H1 (cell line): ENCODE measurements around the gene TSPAN16. TPM values are rescaled to one million over a fixed set of nuclear protein-coding genes. Genes with fewer than 3 reads are reported as not detected.
"Not testable (repeated sequence)": the region's sequence is repeated elsewhere in the genome, so short reads cannot be mapped to it uniquely, and the experiment has no call there.

Source experiments
- CTCF ChIA-PET: fragments of 300-600 bp; sonication (Branson Sonifier 250); formaldehyde crosslinking; loops from one replicate; lab custom pipeline; 2021; ENCODE audit not compliant: partially characterized antibody; lab: Charles Lee
- POLR2A ChIA-PET: fragments of 300-600 bp; sonication (Branson Sonifier 250); formaldehyde crosslinking; loops from one replicate; lab custom pipeline; 2021; ENCODE audit warnings: inconsistent platforms; ENCODE audit not compliant: partially characterized antibody; lab: Charles Lee
- DNase-seq, 2 experiments: peaks; one replicate each; pipeline versions ENCODE4 v3.0.0 to v3.0.0-alpha.2; 2010 to 2022; ENCODE audit warnings: low spot score in 2 of 2, low read depth in 1 of 2, mixed read lengths in 1 of 2
- FAIRE-seq: peaks from 2 replicates; lab custom pipeline; 2011; peaks lifted over from hg19 to GRCh38; lab: Jason Lieb, UNC
- H2AFZ ChIP-seq: 2 replicates; pipeline ENCODE4 v1.8.1; 2012; ENCODE audit warnings: low read length, inconsistent platforms
- H2AK5ac ChIP-seq: 2 replicates; pipeline ENCODE4 v1.6.1; 2013; ENCODE audit warnings: low read depth, low read length
- H2BK120ac ChIP-seq: replicated peaks from 2 replicates; pipeline ENCODE3; 2013; ENCODE audit warnings: low read depth, low read length, inconsistent platforms
- H2BK12ac ChIP-seq: 2 replicates; pipeline ENCODE4 v1.6.1; 2013; ENCODE audit warnings: low read depth, low read length
- H2BK15ac ChIP-seq: 2 replicates; pipeline ENCODE4 v1.6.1; 2013; ENCODE audit warnings: low read length
- H2BK20ac ChIP-seq: 2 replicates; pipeline ENCODE4 v1.6.1; 2013; ENCODE audit warnings: low read length
- H2BK5ac ChIP-seq: 2 replicates; pipeline ENCODE4 v1.6.1; 2013; ENCODE audit warnings: low read depth, low read length
- H3K14ac ChIP-seq: 2 replicates; pipeline ENCODE4 v1.6.1; 2013; ENCODE audit warnings: inconsistent platforms; ENCODE audit not compliant: insufficient read length
- H3K18ac ChIP-seq: 2 replicates; pipeline ENCODE4 v1.6.1; 2013; ENCODE audit warnings: low read length; ENCODE audit errors: extremely low read depth
- H3K23ac ChIP-seq: 2 replicates; pipeline ENCODE4 v1.6.1; 2013; ENCODE audit warnings: inconsistent platforms; ENCODE audit not compliant: insufficient read length
- H3K23me2 ChIP-seq: 2 replicates; pipeline ENCODE4 v1.6.1; 2013; ENCODE audit warnings: low read depth, low read length
- H3K27ac ChIP-seq: 2 replicates; pipeline ENCODE4 v1.6.1; 2011; ENCODE audit warnings: low read depth, low read length, inconsistent platforms
- H3K27me3 ChIP-seq, 4 experiments: replicated peaks in 1 of 4; 1 replicate in 1 of 4; 2 replicates in 3 of 4; pipeline versions ENCODE4 v1.6.1 to v1.8.1; 2011 to 2013; ENCODE audit warnings: low read length in 3 of 4, mild to moderate bottlenecking in 3 of 4, inconsistent platforms in 2 of 4, mixed read lengths in 2 of 4, moderate library complexity in 1 of 4; ENCODE audit not compliant: control insufficient read depth in 3 of 4, insufficient read depth in 3 of 4; ENCODE audit errors: extremely low read depth in 1 of 4
- H3K36me3 ChIP-seq, 4 experiments: 2 replicates each; pipeline versions ENCODE4 v1.6.1 to v1.8.1; 2011 to 2013; ENCODE audit warnings: mild to moderate bottlenecking in 4 of 4, low read length in 3 of 4, moderate library complexity in 2 of 4, control low read depth in 1 of 4, inconsistent platforms in 1 of 4; ENCODE audit not compliant: insufficient read depth in 4 of 4, control insufficient read depth in 2 of 4
- H3K4ac ChIP-seq: replicated peaks from 2 replicates; pipeline ENCODE3; 2013; ENCODE audit warnings: low read length, low read depth, mixed read lengths, inconsistent platforms; ENCODE audit not compliant: insufficient read length
- H3K4me1 ChIP-seq, 4 experiments: replicated peaks in 1 of 4; 1 replicate in 1 of 4; 2 replicates in 3 of 4; pipeline versions ENCODE4 v1.6.1 to v1.8.1; 2011 to 2013; ENCODE audit warnings: low read length in 3 of 4, inconsistent platforms in 2 of 4, mixed read lengths in 1 of 4; ENCODE audit not compliant: insufficient read depth in 4 of 4, control insufficient read depth in 3 of 4
- H3K4me2 ChIP-seq, 2 experiments: 2 replicates each; pipeline versions ENCODE4 v1.6.1 to v1.8.1; 2011 to 2013; ENCODE audit warnings: low read depth in 2 of 2, low read length in 2 of 2, control low read depth in 1 of 2, inconsistent platforms in 1 of 2, mild to moderate bottlenecking in 1 of 2; ENCODE audit not compliant: insufficient read depth in 1 of 2
- H3K4me3 ChIP-seq, 4 experiments: fragments of 200-600, 300-600 bp in 1 of 4; sonication (generic), shearing (Covaris generic), sonication (Bioruptor Twin) in 1 of 4; 2 replicates each; pipeline versions ENCODE4 v1.5.1 to v1.8.1; 2011 to 2016; ENCODE audit warnings: low read length in 4 of 4, low read depth in 3 of 4, control low read depth in 2 of 4, inconsistent platforms in 2 of 4, mild to moderate bottlenecking in 2 of 4, mixed read lengths in 1 of 4, moderate library complexity in 1 of 4; ENCODE audit not compliant: insufficient read depth in 2 of 4; ENCODE audit errors: extremely low read depth in 1 of 4
- H3K56ac ChIP-seq: replicated peaks from 2 replicates; pipeline ENCODE3; 2013; ENCODE audit warnings: low read depth, mild to moderate bottlenecking, mixed read lengths, low read length, inconsistent platforms; ENCODE audit not compliant: insufficient read length
- H3K79me1 ChIP-seq: 2 replicates; pipeline ENCODE4 v1.6.1; 2013; ENCODE audit warnings: low read depth, low read length, control low read depth
- H3K79me2 ChIP-seq, 2 experiments: 2 replicates each; pipeline versions ENCODE4 v1.6.1 to v1.8.1; 2012 to 2013; ENCODE audit warnings: low read length in 2 of 2, mild to moderate bottlenecking in 2 of 2, inconsistent platforms in 1 of 2; ENCODE audit not compliant: insufficient read depth in 2 of 2, control insufficient read depth in 1 of 2
- H3K9ac ChIP-seq, 4 experiments: replicated peaks in 1 of 4; 1 replicate in 1 of 4; 2 replicates in 3 of 4; pipeline versions ENCODE4 v1.6.1 to v1.8.1; 2011 to 2013; ENCODE audit warnings: low read depth in 3 of 4, low read length in 3 of 4, control low read depth in 2 of 4, mild to moderate bottlenecking in 2 of 4, moderate library complexity in 2 of 4, inconsistent platforms in 1 of 4; ENCODE audit errors: extremely low read depth in 1 of 4
- H3K9me3 ChIP-seq, 2 experiments: 2 replicates each; pipeline versions ENCODE4 v1.6.1 to v1.8.1; 2012 to 2013; ENCODE audit warnings: mild to moderate bottlenecking in 2 of 2, moderate library complexity in 2 of 2, control low read depth in 1 of 2, inconsistent platforms in 1 of 2, low read depth in 1 of 2, low read length in 1 of 2, mixed read lengths in 1 of 2; ENCODE audit not compliant: insufficient read depth in 2 of 2
- H4K20me1 ChIP-seq, 2 experiments: replicated peaks in 1 of 2; 2 replicates each; pipeline versions ENCODE3 to v1.8.1; 2011 to 2013; ENCODE audit warnings: inconsistent platforms in 2 of 2, low read length in 2 of 2, mild to moderate bottlenecking in 1 of 2; ENCODE audit not compliant: insufficient read depth in 2 of 2, control insufficient read depth in 1 of 2
- H4K5ac ChIP-seq: 2 replicates; pipeline ENCODE4 v1.6.1; 2013; ENCODE audit warnings: low read length, low read depth, mixed read lengths, inconsistent platforms; ENCODE audit not compliant: insufficient read length
- H4K8ac ChIP-seq: 2 replicates; pipeline ENCODE4 v1.8.0; 2013; ENCODE audit warnings: mild to moderate bottlenecking, moderate library complexity, low read length, inconsistent platforms; ENCODE audit not compliant: insufficient read depth; ENCODE audit errors: extremely low read depth
- H4K91ac ChIP-seq: replicated peaks from 2 replicates; pipeline ENCODE3; 2013; ENCODE audit warnings: low read length, mixed read lengths, inconsistent platforms; ENCODE audit not compliant: insufficient read length
- WGBS, 2 experiments: shearing (Covaris generic) in 1 of 2; methylation state at CpG; one replicate each; pipeline versions ENCODE4 v1.1.6 to v1.1.7; 2013 to 2015; ENCODE audit warnings: low lambda C conversion rate in 2 of 2, mixed read lengths in 2 of 2, inconsistent platforms in 1 of 2, low coverage in 1 of 2, missing lambda C conversion rate in 1 of 2; ENCODE audit not compliant: insufficient replicate concordance in 2 of 2, insufficient coverage in 1 of 2, insufficient read length in 1 of 2; ENCODE audit errors: extremely low coverage in 1 of 2, missing lambda C conversion rate in 1 of 2; 5-methylcytosine and 5-hydroxymethylcytosine counted together
- polyA plus RNA-seq, 7 experiments: library from polyadenylated mRNA; depleted of rRNA in 3 of 7; stranded (reverse) in 5 of 7; unstranded in 2 of 7; fragments of >200 nt in 5 of 7; fragments of 200-250 nt in 2 of 7; gene quantifications; 1 replicate in 5 of 7; 2 replicates in 1 of 7; 4 replicates in 1 of 7; pipeline versions ENCODE4 v1.2.1 to v1.2.3, GENCODE V29; 2011 to 2013; ENCODE audit warnings: missing spikeins in 2 of 7, mixed read lengths in 2 of 7
- total RNA-seq: library from RNA; stranded (reverse); fragmentation: NEBNext Ultra II Directional; extraction: Animal tissue kit (Norgen Biotek cat#: 25700); gene quantifications from 2 replicates; pipeline ENCODE4 v1.2.1, GENCODE V29; 2021

The TSPAN16 gene
- total and polyA plus RNA-seq, 2 of the 8 experiments (the other 6 are each of a cell fraction or from before 2014, with no cell fraction given), result not detected

DNA sequence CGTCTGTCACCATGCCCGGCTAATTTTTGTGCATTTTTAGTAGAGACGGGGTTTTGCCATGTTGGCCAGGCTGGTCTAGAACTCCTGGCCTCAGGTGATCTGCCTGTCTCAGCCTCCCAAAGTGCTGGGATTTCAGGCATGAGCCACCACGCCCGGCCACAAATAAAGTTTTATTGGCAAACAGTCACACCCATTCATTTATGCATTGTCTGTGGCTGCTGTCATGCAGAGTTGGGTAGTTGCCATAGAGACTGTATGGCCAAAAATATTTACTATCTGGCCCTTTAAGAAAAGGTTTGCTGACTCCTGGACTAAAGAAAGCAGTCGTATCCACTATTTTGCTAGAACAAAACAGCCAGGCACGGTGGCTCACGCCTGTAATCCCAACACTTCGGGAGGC lies 37.9 kb downstream of the TSPAN16 start:
- H3K4me1 ChIP-seq, H2AK5ac ChIP-seq, DNase-seq, H3K27me3 ChIP-seq, H2BK15ac ChIP-seq, H2AFZ ChIP-seq, H2BK5ac ChIP-seq, H4K20me1 ChIP-seq, CTCF ChIA-PET, H3K56ac ChIP-seq, H2BK12ac ChIP-seq, H3K23me2 ChIP-seq, FAIRE-seq, H3K9ac ChIP-seq, H3K79me1 ChIP-seq, H3K4ac ChIP-seq, H3K27ac ChIP-seq, H3K4me3 ChIP-seq, H4K91ac ChIP-seq, H3K36me3 ChIP-seq, H4K5ac ChIP-seq, H3K4me2 ChIP-seq, H3K23ac ChIP-seq, H3K18ac ChIP-seq, H2BK120ac ChIP-seq, H3K9me3 ChIP-seq, POLR2A ChIA-PET, H2BK20ac ChIP-seq, H3K14ac ChIP-seq, H3K79me2 ChIP-seq, H4K8ac ChIP-seq: not testable (repeated sequence)
- 92% methylated on average over 9 of the region's 9 CpGs; no CpG with 5 or more reads in 1 of the 2 experiments for WGBS, 2 experiments
